PFSK-1 (cell line): ENCODE data around the gene KCNJ4.

Experiments used
- FOXP2 ChIP-seq: optimal IDR thresholded peaks from 2 replicates; pipeline ENCODE3; 2011; ENCODE audit warnings: borderline replicate concordance, control low read depth, inconsistent platforms; ENCODE audit not compliant: insufficient read depth; ENCODE audit errors: extremely low read length, extremely low read depth
- POLR2AphosphoS5 ChIP-seq: IDR thresholded peaks from 2 replicates; pipeline ENCODE4 v1.6.1; 2012; ENCODE audit warnings: low read depth, mild to moderate bottlenecking, control low read depth, low read length, moderate library complexity
- REST ChIP-seq, 2 experiments: IDR thresholded peaks; 2 replicates each; pipeline versions ENCODE4 v1.6.1 to v1.8.0; 2011 to 2012; ENCODE audit warnings: low read depth in 2 of 2, low read length in 2 of 2, control low read depth in 1 of 2, inconsistent platforms in 1 of 2, mild to moderate bottlenecking in 1 of 2, moderate library complexity in 1 of 2; ENCODE audit not compliant: insufficient read depth in 1 of 2
- SIN3A ChIP-seq: IDR thresholded peaks from 2 replicates; pipeline ENCODE4 v1.6.1; 2012; ENCODE audit warnings: mild to moderate bottlenecking, low read length, moderate library complexity, borderline replicate concordance; ENCODE audit not compliant: insufficient read depth
- TAF1 ChIP-seq: IDR thresholded peaks from 2 replicates; pipeline ENCODE4 v1.6.1; 2012; ENCODE audit warnings: low read length, control low read depth, borderline replicate concordance; ENCODE audit not compliant: insufficient read depth

KCNJ4 gene

GRCh38 chr22:38482662-38483308, 27.8 kb upstream of the KCNJ4 start:
- TF ChIP-seq TAF1 = no peak
- peak; percentile 42; the same call in 1 of the 2 replicates for TF ChIP-seq POLR2AphosphoS5
- no peak for TF ChIP-seq FOXP2
- TF ChIP-seq SIN3A = peak; percentile 7; the same call in 1 of the 2 replicates
- no peak for TF ChIP-seq REST (IDR thresholded peaks at IDR 0.05; ENCODE audit: insufficient read depth in 1 of 2, low read depth in 2 of 2, low read length in 2 of 2)

- TF ChIP-seq POLR2AphosphoS5 (no peak; the same call in 1 of the 2 replicates), REST (IDR thresholded peaks at IDR 0.05; ENCODE audit: insufficient read depth in 1 of 2, low read depth in 2 of 2, low read length in 2 of 2) (no peak), FOXP2 (no peak), TAF1 (no peak), SIN3A (no peak)
Measured at GRCh38 chr22:38481871-38482332, 26.9 kb upstream of the KCNJ4 start.

GRCh38 chr22:38481162-38481870, 26.3 kb upstream of the KCNJ4 start:
- no peak for TF ChIP-seq FOXP2
- TF ChIP-seq TAF1 = no peak
- no peak for TF ChIP-seq REST (IDR thresholded peaks at IDR 0.05; ENCODE audit: insufficient read depth in 1 of 2, low read depth in 2 of 2, low read length in 2 of 2)
- no peak for TF ChIP-seq POLR2AphosphoS5
- TF ChIP-seq SIN3A = no peak

GRCh38 chr22:38479096-38479837, 24.3 kb upstream of the KCNJ4 start:
- TF ChIP-seq REST (IDR thresholded peaks at IDR 0.05; ENCODE audit: insufficient read depth in 1 of 2, low read depth in 2 of 2, low read length in 2 of 2) = no peak
- no peak for TF ChIP-seq POLR2AphosphoS5
- TF ChIP-seq FOXP2 = no peak
- TF ChIP-seq TAF1 = no peak
- no peak for TF ChIP-seq SIN3A
